Left kidney (tissue), 2 donors: ENCODE results near the gene NACC2. TPM values are rescaled to one million over a fixed set of nuclear protein-coding genes. Genes with fewer than 3 reads are reported as not detected.

Source experiments
- DNase-seq: peaks from one replicate; pipeline ENCODE4 v3.0.0-alpha.2; 2013
- polyA plus RNA-seq: library from polyadenylated mRNA; unstranded; fragments of 120-200 nt; gene quantifications from one replicate; pipeline ENCODE4 v1.2.1, GENCODE V29; 2013; ENCODE audit not compliant: insufficient read length

Gene NACC2
- polyA plus RNA-seq, 1 donor, result 7.0 TPM

DNA sequence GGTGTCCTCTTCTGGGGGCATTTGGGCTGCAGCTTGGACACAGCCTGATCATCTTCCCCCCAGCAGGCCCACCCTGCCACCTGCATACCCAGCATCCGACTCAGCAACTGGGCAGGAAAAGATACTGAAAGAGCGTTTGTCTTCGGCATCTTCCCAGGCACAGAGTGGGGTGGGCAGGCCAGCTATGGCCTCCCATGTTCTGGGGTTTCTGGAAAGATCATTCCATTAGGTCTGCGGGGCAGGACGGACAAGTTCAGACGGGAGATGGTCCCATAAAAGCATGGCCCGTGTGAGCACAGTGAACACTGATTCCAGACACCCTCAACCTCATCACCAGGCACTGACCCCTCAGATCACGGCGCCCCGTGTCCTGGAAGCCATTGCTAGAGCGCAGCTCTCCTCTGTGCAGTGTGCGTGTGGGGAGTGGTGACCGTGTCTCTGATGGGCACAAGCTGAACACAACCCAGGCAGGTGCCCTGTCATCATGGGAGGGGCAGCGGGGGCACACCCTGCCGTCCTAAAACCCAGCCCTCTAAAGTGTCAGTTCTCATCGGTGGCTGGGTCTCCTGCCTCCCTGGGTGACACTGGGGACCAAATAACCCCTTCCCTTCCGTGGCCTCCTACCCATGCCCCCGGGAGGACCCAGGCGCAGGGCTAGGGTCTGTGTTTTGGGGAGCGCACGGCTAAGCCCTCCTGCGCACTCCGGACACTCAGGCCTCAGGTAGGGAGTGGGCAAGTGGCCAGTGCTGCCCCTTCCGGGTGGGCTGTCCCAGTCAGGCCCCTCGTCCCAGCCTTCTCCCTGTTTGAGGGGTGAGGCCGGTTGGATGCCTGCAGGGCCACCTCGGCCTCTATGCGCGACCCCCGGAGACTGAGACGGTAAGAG, 36.8 kb upstream of the NACC2 start:
- DNase-seq, result no peak

DNA sequence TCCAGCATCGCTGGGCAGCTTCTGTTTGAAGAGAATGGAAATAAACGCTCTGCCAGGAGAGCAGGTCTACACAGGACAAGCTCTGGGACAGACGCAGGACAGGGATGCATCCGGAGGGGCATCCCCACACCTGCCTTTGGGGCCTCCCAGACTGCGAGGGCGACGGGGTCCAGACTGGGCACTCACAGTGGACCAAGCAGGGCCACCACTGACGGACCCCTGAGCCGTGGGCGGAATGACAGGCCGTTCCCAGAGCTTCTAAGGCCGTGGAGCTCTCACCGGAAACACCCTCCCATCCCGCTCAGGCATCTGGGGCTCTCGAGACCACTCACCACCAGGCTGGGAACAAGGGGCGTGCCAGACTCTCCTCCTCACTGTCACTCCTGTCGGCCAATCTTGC, 34.1 kb upstream of the NACC2 start:
- no peak for DNase-seq

DNA sequence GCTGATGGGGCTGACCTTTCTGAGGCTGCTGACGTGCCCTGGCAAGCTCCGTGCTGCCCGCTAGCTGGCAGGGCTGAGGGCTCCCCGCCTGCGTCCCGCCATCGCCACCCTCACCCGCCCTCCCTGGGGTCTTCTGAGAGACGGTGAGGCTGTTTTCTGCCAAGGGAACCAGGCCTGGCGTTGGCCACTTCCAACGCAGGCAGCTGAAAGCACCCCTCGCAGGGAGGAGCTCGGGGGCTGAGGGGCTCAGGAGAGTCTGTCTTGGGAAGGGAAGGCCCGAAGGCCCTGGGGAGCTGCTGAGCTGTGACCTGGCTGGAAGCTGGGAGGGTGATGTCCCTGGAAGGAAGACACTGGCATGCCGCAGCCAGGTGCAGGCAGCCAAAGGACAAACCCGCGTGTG, 33.3 kb upstream of the NACC2 start:
- no peak for DNase-seq

DNA sequence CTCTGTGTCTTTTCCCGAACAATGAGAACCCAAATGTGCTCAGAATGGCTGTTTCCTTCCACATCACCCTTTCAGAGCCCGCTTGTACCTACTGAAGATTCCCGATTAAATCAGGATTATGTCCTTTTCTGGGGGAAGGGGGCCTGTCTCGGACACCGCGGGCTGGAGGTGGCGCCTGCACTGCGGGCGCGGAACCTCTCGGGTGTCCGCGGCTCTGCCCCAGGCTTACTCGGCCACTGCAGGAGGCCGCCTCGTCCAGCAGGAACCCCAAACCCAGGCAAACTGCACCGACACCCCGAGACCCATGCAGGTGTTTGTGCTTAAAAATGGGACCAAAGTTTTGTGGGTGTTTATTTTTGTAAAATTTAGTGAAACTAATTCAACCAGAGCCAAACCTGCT, 32.2 kb upstream of the NACC2 start:
- DNase-seq, result no peak

DNA sequence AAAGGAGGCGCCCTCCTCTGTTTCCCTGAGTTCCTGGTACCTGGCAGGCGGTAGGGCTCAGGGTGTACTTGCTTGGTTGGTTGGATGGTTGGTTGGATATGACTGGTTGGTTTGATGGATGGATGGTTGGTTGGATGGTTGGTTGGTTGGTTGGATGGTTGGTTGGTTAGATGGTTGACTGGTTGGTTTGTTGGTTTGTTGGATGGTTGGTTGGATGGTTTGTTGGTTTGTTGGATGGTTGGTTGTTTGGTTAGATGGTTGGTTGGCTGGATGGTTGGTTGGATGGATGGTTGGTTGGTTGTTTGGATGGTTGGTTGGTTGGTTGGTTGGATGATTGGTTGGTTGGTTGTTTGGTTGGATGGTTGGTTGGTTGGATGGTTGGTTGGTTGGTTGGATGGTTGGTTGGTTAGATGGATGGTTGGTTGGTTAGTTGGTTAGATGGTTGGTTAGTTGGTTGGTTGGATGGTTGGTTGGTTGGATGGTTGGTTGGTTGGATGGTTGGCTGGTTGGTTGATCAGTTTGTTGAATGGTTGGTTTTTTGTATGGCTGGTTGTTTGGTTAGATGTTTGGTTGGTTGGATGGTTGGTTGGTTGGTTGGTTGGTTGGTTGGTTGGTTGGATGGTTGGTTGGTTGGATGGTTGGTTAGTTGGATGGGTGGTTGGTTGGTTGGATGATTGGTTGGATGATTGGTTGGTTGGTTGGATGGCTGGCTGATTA, 30.0 kb upstream of the NACC2 start:
- no peak for DNase-seq

DNA sequence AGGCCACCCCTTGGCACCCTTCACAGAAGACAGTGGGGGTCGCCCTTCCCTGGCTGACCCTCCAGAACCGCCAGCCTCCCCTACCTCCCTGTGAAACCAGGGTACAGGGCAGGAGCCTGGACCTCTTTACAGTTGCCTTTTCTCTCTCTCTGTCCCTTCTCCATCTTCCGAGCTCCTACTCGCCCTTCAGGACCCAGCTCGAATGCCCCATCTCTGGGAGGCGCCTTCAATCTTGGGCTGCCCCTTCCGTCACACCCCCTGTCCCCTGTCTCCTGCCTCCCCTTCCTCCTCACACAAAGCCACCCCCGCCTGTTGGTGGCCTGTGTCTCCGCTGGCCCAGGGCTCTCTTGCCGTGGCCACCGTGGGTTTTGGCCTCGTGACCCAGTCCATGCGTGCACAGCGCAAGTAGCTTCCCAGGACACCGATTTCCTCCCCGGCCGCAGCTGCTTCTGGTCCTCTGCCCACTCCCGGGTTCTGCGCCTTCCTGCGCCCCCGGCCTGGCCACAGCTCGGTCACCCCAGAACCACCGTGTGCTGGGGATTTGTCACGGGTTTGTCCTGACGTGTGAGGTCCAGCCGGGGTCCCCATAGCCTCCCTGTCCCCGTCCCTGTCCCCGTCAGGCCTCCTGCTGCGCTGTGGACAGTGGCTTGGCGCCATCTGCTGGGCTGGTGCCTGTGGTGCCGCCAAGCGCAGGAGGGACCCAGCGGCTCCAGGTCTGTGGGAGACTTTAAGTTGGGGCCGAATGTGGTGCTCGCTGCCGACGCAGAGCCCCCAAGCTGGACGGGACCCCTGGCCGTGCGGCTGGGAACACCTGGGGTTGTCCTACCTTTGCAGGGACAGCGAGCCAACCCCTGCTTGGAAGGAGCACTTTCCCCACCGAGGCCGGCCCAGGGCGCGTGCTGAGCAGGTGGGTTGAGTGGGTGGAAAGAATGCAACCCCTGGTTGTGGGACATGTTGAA, 27.6 kb upstream of the NACC2 start:
- DNase-seq, result no peak

DNA sequence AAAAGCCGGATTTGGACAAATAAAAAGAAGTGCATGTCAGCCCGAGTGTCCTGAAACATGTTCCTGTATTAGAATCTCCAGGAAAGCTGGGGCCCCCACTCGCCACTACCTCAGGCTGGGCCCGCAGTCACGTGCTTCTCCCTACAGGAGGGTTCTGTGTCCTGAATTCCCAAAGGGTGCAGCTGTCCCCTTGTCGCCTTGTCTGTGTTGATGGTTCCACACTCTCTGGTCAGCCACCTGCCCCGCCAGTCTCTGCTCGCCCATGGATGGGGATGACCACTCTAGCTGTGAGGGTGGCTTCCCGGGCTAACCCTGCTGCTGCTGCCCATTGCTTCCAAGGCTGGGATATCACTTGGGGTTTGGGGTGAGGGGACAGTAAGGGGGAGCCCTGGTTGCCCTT, 26.7 kb upstream of the NACC2 start:
- no peak for DNase-seq

DNA sequence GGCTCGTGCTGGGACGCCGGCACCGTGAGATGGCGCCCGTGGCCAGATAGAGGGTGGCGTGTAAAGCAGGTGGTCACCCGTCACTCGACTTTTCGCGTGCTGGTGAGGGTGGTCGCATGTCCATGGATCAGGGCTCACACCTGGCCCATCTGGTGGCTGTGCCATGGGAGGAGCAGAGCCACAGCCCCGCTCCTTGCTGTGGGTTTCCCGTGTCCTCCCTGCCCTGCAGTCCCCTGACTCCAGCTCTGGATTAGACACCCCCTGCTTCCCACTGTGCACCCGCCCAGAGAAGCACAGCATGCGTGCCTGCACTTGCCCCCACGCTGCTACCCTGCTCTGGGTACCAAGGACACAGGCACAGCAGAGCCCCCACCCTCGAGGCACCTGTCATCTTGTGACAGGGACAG, 25.4 kb upstream of the NACC2 start:
- DNase-seq, result no peak

DNA sequence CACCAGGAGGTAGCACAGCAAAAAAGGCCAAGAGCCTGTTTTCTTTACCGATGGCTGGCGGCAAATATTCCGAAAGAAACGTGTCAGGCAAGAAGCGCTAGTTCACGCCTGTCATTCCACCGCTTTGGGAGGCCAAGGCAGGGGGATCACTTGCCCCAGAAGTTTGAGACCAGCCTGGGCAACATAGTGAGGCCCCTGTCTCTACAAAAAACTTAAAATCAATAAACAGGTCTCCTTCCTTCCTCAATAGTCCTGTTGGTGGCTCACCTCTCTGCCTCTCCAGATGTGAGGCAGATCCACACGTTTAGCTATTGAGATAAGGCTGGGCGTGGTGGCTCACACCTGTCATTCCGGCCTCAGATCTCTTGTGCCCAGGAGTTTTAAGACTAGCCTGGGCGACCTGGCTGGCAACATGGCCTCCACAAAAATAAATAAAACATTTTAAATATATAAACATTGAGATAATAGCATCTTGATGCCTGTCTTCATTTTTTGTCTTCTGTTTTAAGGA, 24.8 kb upstream of the NACC2 start:
- no peak for DNase-seq

DNA sequence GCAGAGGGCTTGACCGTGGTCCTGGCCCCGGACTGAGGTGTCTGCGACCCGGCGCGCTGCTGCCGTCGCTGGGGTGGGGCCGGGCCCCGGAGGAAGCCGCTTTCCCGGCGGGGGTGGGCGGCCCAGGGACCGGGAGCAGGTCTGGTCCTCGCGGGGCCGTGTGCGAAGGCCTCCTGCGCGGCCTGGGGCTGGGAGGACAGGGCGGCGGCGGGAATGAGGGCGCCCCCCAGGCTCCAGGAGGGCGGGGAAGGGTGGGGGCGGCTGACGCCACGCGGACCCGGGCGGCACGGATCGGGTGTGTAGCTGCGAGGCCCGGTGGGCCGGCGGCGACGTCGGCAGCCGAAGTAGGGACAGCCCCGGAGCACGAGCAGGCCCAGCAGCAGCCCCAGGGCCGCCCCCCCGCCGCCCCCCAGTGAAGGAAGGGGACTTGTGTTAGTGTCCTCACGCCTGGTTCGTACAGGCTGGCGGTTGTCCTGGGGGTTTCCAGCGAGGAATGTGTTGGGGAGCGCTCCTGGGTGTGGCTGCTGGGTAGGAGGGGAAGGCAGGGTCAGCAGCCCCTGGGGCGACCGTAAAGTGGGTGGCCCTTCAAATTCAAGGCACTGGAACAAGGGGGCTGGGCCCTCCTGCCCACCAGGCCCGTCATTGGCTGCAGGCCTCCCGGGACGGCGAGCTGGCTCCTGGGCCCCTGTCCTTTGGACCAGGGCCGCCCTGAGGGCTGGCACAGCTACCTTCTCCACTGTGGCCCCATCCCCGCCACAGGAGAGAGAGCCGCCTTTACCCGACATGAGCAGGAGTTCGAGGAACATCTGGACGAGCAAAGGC, 24.2 kb upstream of the NACC2 start:
- no peak for DNase-seq

DNA sequence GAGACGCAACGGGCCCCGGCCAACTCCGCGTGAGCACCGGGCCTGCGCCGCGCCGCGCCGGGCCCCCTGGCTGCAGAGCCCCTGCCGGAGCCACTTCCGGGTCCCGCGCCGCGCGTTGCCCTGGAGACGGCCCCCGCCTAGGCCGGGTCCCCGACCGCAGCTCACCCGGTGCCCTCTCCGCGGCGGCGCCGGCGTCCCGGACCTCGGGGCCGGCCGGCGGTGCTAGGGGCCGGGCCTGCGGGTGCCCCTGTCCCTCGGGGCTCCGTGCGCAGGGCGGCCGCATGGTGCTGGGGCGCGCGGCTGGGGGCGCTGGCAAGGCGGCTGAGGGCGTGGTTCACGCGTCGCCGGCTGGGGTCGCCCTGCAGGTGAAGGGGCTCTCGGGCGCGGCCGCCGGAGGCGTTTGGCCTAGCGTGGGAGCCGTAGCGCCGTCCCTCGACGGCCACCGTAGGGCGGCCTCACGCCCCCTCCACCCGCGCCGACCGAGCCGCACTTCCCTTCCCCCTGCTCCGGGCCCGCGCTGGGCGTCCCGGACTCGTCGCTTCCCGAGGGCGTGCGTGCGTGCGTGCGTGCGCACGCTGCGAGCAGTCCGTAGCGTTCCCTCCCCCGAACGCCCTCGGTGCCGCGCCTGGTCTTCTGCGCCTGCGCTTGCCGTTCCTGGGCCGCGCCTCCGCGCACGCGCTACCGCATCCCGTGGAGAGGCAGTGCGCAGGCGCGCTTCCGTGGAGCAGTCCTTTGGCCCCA, 23.4 kb upstream of the NACC2 start, which contains the start of gene TMEM250:
Gene TMEM250 (minus strand): TSS at position 556 of the 741 bp plus-strand sequence. CDS start 1,975 bp downstream, outside the sequence.
- DNase-seq, result peak; percentile 92

DNA sequence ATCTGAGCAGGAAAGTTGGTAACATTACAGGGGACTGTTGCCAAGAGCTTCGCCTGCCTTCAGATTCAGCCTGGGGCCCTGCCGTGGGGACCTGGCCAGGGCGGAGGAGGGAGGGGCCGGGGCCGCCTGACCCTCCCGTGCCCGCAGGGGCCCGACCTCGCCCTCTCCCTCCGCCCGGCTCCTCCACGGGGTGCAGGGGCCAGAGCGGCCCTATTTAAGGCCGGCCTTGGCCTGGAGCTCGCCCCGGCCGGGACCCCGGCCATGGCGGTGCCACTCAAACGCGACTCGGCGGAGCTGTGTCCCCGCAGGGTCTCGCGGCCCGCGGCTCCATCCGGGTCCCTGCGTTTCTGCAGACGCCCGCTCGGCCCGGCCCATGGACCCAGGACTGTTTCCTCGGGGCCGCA, 22.8 kb upstream of the NACC2 start:
- DNase-seq, result no peak

DNA sequence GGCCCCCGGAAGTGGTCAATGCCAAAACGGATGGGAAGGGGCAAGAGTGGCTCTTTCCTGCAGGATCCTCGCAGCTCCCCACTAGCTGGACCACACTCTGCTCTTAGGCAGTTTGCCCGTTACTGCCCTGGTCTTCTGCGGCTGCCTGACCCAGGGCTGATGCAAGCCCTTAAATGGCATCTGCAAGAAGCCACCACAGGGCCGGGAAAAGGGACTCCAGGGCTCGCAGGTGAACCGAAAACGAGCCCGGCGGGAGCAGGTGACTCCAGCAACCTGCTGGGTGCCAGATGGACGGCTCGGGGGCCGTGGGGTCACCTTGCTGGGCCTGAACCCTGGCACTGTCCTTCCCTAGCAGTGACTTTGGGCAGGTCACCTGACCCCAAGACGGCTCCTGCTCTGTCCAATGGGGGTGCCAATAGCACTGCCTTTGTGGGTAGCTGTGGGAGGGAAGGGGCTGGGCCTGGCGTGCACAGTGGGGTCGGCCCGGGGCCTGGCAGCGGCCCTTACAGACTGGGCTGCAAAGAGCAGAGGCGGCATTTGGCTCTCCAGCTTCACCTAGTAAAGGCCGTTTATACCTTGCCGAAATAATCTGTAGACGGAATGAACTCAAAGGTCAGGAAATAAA, 22.3 kb upstream of the NACC2 start:
- no peak for DNase-seq

DNA sequence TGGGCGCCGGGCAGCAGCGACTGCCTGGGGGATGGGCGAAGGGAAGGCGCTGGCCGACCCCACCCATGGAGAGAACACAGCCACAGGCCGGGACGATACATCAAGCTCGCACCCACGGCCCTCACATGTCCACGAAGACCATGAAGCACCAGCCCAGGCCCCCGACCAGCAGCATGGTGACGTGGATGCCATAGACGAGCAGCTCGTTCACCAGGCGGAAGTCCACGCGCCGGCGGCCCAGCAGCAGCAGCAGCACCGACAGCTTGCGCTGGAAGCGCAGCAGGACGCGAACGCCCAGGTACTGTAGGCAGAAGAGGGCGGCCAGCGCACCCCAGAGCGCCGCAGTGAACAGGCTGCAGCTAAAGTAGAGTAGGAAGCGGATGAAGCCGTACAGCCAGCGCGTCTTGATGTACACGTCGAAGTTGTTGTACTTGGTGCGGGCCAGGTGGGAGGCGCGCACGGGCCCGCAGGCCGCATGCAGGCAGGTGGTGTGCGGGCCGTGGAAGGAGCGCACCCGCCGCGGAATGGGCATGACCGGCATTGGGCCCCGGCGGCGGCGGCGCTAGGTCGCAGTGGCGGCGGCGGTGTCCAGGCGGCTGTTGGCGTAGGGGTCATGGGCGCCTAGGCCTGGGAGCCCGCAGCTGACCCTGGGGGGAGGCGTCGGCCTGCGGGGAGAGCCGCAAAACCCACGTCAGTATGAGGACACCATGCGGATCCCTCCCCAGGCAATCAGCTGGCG, 21.4 kb upstream of the NACC2 start:
- no peak for DNase-seq

DNA sequence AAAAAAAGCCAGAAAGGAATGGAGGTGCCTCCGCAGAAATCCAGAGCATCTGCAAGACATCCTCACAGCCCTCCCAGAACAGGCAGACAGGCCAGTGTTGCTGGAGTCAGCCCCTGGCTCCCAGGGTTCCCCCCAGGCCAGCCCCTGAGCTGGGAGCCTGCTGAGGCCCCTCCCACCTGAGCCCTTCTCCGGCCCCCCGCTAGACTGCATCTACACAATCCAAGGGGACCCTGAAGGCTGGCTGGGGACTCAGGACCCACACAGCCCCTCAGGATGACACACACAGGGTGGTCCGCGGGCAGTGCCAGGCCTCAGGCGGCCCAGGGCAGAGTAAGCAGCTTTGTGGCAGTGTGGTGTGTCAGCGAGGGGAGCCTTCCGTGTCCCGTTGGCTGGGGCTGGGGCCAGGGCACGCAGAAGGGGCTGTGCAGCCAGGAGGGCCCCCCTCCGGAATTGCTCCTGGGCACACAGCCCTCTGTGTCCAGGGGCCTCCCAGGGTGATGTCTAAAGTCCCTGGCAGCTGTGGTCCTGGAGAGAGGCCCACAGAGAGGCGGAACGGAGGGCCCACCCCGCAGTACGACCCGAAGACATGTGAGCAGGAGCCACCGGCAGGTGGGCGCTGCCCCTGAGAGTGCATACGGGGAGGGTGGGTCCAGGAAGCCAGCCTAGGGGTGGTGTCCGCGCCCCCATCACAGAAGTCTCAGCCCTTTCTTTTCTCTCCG, 20.7 kb upstream of the NACC2 start:
- no peak for DNase-seq

DNA sequence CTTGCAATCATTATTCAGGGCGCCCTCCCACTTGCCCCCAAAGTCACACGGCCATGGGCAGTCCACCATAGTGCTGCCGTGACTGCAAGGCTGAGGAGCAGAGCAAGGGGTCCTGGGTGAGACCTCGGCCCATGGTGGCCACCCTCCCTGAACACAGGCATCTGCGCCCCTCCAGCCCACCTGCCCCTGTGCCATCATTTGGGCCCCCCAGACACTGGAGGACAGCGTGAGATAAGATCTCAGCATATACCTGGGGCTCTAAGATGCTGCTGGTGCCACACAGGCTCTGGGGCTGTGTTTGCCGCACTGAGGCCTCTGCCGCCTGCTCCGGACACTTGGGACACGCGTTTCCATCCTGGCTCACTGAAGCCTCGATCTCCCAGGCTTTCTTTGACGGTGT, 20.1 kb upstream of the NACC2 start:
- DNase-seq, result no peak

DNA sequence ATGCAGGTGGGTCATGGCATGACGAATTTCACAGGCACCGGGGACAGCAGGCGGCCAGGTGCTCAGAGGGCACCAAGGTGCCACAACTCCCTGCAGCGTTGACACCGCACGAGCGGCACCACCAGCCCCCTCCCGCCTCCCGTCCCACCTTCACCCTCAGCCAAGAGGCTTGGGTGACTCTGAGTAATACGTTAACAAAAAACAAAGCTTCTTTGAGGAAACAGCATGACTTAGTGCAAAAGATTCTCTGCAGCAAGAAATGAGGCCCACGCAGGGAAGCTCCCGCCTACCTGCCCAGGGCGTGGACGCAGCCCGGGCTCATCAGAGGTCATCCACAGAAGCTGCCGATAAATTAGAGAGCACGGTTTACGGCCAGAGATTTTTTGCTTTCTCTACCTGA, 19.5 kb upstream of the NACC2 start:
- DNase-seq, result no peak

DNA sequence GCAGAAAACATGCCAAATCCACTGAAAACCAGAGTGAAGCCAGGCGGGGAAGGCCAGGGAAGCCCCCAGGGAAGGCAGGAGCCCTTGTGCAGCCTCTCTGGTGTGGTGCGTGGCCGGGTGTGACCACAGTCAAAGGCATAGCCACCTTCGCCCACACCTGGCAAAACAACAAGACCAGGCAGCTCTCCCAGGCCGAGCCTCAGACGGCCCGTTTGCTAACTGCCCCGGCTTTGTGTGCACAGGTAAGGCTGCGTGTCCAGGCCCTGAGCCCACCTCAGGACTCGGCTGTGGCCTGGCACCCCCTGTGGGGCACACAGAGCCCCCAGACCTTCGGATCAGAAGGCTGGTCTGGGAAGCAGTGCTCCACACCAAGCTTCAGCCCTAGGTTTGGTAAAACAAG, 17.5 kb upstream of the NACC2 start:
- no peak for DNase-seq

DNA sequence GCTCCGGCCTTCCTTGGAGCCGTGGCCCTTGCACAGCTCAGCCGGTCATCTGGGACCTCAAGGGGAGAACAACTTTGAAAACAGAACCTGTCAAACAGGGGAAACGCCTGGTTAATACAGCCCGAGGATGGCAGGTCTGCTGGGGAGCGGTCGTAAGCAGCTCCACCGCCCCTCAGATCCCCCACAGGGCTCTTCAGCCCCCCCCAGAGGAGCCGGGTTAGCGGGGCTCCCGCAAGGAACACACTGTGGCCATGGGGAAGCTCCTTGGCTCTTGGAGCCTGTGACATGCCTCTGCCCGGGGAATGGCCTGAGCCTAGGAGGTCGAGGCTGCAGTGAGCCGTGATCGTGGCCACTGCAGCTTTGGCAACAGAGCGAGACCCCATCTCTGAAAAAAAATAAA, 16.8 kb upstream of the NACC2 start:
- no peak for DNase-seq
